GM21737 (cell line): ENCODE measurements around the gene TCTN3.
"Not testable (repeated sequence)": the region's sequence is repeated elsewhere in the genome, so short reads cannot be mapped to it uniquely, and the experiment has no call there.

ENCODE experiments used
- ATAC-seq: cut with Tn5 transposase; IDR thresholded peaks from one replicate; pipeline ENCODE4 v1.9.1; 2021; ENCODE audit warnings: mild to moderate bottlenecking, moderate library complexity; ENCODE audit not compliant: unreplicated experiment

TCTN3 gene, protein sequence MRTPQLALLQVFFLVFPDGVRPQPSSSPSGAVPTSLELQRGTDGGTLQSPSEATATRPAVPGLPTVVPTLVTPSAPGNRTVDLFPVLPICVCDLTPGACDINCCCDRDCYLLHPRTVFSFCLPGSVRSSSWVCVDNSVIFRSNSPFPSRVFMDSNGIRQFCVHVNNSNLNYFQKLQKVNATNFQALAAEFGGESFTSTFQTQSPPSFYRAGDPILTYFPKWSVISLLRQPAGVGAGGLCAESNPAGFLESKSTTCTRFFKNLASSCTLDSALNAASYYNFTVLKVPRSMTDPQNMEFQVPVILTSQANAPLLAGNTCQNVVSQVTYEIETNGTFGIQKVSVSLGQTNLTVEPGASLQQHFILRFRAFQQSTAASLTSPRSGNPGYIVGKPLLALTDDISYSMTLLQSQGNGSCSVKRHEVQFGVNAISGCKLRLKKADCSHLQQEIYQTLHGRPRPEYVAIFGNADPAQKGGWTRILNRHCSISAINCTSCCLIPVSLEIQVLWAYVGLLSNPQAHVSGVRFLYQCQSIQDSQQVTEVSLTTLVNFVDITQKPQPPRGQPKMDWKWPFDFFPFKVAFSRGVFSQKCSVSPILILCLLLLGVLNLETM

DNA sequence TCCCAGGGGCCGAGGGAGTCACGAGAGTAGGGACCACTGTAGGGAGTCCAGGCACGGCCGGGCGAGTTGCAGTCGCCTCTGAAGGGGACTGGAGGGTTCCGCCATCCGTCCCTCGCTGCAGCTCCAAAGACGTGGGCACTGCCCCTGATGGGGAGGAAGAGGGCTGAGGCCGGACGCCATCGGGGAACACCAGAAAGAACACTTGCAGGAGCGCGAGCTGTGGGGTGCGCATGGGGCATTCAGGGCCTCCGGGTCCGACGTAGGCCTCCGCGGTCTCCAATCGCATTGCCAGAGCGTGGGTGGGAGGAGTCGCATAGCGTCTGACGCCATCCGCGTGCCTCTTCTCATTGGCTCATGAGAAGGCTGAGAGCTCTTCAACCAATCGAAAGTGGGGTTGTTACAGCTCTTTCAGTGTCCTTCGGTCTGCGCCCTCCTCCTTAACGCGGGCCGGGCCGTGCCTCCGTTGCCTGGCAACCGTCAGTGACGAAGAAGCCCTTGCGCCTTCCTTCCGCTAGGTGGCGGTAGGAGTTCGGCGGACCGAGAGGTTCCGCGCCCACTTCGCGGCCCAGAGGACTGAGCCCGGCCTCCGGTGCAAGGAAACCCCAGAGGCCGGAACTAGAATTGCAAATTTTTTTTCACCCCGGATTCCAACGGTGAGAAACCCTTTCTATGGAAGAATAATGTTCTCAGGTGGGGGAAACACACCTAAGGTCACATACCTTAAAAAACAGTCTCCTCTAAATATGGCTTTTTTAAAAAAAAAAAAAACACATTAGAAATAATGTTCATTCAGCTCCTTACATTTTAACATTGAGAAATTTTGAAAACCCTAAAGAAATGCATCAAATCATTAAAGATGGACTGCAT lies at the start of gene TCTN3:
Gene TCTN3 (minus strand): TSS at position 260 of the 867 bp plus-strand sequence. CDS start 28 bp downstream, at position 232.
- ATAC-seq, result peak; percentile 97

GRCh38 chr10:95742962-95743535 lies 49.3 kb upstream of the TCTN3 start:
- ATAC-seq, result no peak

DNA sequence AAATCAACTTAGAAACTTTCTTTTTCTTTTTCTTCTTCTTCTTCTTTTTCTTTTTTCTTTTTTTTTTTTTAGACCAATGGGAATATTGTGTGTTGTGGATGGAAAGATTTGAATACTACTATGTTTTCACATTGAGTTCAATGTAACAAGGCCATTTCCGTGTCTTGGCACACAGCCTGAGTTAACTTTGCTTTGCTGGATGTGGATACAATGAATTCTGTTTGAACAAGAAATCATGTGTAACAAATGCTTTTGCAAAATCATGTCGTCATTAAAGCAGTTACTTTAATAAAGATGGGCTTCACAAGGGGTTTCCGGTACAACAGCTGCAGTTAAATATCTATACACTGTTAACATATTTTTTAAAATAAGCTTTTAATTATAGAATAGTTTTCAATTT lies 48.8 kb upstream of the TCTN3 start:
- ATAC-seq, result no peak

DNA sequence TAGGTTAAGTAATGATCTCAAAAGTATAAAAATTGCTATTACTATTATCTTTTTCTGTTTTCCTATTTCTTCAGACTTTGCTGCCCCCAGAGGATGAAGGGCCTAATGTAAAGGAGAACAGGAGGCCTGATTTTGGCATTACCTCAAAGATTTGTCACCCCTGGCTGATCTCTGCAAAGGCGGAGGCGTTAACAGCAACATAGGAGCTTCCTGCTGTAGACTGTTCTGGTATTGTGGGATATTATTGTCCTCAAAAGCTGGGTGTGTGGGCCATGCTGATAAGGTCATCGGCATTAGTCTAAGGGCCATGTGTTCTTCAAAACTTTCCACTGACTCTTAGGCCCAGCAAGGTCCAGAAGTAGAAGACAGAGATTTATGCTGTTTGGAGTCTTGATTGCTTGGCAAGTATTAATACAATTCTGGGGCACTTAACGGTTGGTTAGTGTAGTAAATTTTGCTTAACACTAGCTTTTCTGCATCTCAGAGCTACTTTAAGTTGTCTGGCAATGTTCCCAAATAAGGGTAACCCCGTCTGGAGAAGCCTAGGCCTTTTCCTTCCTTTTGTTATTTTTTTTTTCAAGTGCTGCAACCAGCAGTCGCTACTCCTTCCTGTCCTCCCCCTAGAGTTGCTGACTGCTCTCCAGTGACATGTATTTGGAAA lies 48.2 kb upstream of the TCTN3 start:
- ATAC-seq, result peak; percentile 65

DNA sequence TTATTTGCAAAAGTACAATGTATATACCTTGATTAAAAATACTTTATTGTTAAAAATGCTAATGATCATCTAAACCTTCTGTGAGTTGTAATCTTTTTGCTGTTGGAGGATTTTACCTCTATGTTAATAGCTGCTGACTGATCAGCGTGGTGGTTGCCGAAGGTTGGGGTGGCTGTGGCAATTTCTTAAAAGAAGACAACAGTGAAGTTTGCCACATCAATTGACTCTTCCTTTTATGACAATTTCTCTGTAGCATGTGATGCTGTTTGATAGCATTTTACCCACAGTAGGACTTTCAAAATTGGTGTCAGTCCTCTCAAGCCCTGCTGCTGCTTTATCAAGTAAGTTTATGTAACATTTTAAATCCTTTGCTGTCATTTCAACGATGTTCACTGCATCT lies 45.3 kb upstream of the TCTN3 start:
- ATAC-seq, result no peak

- not testable (repeated sequence) for ATAC-seq
Measured at GRCh38 chr10:95732907-95733306, 39.2 kb upstream of the TCTN3 start.

- ATAC-seq, result no peak
Measured at GRCh38 chr10:95730233-95730632, 36.5 kb upstream of the TCTN3 start.

DNA sequence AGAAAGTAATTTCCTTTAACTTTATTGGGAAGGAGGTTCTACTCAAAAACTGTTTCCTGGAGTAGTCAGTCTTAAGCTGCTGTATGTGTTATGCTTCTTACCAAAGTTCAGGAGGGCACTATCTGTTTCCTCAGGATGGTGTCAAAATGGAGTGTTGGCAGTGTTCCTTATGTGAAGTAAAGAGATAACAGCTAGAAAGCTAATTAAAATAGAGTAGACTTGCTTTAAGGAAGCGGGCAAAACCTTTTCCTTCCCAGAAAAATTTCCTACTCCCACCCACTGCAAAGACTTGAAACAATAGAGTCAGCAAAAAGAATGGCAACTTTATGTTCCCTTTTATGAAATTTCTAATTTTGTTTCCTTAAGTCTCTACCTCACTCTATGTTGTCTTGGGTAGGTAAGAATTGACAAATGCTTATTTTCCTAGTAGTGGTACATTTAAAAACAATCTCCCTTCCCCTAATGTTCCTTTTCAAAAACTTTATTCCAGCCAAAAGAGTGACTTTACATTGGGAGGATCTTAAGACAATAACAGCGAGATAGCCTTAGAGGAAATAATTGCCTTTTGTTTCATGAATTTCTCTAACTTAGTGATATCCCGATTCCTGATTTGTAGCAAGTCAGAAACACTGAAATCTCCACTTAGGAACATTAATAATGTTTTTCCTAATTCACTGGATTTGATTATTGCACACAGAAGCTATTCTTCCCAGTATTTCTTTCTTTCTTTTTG lies 35.8 kb upstream of the TCTN3 start:
- no peak for ATAC-seq

- ATAC-seq, result no peak
Measured at GRCh38 chr10:95728526-95728925, 34.8 kb upstream of the TCTN3 start.

DNA sequence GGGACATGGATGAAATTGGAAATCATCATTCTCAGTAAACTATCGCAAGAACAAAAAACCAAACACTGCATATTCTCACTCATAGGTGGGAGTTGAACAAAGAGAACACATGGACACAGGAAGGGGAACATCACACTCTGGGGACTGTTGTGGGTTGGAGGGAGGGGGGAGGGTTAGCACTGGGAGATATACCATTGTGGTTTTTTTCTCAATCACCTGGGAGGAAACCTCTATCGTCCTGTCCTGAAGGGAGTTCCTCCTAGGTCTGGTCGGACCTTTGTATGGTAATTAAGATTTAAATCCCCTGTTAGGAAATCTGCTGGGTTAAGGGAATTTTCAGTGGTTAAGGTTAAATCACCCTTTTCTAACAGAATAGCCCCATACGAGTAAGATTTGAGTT lies 28.8 kb upstream of the TCTN3 start:
- not testable (repeated sequence) for ATAC-seq

GRCh38 chr10:95720745-95721144 lies 27.0 kb upstream of the TCTN3 start:
- not testable (repeated sequence) for ATAC-seq

DNA sequence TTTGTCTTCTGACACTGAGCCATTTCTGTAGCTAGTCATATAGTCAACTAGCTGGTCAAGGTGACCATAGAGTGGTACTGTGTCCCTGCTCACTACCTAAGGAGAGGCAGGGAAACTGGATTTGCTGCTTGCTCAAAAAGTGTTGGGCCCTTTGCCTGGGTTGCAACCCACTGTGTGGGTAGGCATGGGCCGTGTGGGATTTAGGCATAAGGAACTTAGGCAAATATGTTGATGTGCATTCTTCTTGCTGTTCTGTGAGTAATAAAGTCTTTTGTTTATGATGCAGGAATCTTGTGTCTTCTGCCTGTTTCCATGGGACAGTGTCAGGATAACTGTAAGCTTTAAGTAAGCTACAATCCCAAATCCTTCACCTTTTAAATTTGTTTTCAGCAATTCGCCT lies 23.1 kb upstream of the TCTN3 start:
- ATAC-seq, result no peak

DNA sequence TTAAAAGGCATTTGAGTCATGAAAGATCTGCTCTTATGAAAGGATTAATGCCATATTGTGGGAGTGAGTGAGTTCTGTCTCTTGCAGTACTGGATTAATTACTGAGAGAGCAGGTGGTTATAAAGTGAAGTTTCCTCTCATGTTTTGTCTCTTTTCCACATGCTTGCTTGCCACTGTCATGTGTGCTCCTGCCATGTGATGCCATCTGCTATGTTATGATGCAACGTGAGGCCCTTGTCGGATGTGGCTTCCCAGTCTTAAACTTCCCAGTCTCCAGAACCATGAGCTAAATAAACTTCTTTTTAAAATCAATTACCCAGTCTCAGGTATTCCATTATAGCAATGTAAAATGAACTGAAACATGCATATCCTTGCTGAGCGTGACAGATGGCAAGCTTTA lies 22.7 kb upstream of the TCTN3 start:
- no peak for ATAC-seq

DNA sequence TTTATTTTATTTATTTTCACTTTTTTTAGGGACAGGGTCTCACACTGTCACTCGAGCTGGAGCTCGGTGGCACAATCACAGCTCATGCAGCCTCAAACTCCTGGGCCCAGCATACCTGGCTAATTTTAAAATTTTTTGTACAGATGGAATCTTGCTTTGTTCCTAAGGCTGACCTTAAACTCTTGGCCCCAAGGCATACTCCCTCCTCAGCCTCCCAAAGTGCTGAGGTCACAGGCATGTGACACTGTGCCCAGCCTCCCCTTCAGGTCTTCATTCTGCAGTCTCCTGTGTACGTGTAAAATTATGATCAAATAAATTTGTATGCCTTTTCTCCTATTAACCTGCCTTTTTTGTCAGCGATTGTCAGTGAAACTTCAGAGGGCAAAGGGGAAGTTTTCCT lies 17.8 kb upstream of the TCTN3 start:
- no peak for ATAC-seq

DNA sequence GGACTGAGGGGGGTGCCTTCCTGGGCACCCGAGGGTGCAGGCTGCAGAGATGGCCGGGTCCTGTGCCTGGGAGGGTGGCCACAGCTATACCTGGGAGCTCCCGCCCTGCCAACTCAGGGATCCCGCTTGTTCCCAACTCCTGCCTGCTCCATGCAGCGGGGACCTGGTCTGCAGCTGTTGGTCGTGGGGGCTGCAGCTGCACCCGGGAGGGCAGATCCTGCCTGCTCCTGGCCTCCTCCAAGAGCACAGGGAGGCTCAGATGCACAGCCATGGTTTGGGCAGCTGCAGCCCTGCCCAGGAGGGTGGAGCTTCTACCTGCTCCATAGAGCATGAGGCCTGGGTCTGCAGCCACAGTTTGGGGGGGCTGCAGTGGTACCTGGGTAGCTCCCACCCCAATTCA lies 13.3 kb upstream of the TCTN3 start:
- no peak for ATAC-seq

- ATAC-seq, result no peak
Measured at GRCh38 chr10:95706573-95706972, 12.8 kb upstream of the TCTN3 start.

DNA sequence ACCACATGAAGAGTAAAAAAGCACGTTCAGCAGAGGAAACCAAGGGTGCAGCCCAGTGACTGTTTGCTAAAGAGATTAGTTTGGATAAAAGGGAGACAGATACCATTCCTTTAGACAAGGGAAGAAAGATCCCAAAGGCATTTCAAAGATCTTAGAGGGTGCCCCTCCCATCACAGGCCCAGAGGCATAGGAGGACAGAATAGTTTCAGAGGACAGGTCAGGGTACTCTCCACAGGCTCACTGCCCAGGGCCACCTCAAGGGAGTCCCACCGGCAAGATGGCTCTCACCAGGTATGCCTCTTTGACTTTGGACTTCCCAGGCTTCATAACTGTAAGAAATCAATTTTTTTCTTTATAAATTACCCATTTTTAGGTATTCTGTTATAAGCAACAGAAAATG lies 4.7 kb upstream of the TCTN3 start:
- ATAC-seq, result no peak

DNA sequence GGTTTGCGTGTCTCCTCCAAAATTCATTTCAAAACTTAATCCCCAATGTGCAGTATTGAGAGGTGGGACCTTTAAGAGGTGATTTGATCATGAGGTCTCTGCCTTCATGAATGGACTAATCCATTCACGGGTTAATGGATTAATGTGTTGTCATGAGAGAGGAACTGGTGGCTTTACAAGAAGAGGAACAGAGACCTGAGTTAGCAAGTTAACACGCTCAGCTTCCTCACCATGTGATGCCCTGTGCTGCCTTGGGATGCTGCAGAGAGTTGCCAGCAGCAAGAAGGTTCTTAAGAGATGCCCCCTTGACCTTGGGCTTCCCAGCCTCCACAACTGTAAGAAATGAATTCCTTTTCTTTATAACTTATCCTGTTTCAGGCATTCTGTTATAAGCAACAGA lies 3.7 kb upstream of the TCTN3 start:
- ATAC-seq, result no peak

- no peak for ATAC-seq
Measured at GRCh38 chr10:95694665-95695064, 938 bp upstream of the TCTN3 start.

DNA sequence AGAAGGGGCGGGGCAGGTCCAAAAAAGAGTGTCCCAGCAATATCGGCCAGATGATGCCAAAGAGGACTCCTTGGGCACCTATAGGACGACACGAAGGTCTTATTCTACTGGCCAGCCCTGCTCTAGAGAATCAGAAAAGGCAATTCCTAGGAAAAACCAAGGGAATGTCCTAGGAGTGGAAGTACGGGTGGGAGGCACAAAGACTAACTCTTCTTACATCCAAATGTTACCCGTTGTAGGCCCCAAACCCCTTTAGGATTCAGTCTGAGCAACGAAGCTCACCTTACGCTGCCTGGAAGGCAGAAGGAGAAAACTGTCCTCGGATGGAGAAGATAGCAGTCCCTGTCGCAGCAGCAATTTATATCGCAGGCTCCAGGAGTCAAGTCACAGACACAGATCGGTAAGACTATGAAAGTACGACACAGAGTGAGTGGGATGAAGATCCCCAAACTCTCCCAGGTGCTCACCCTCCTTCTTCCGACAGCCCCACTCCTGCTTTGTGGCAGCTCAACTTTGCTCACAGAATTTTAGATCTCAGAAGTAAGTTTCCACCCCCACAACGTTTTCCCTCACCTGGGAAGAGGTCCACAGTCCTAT lies 558 bp downstream of the TCTN3 start:
- ATAC-seq, result no peak
